GM19240 (cell line): ENCODE data around the gene PDE4A.
A peak's percentile ranks its signal among the peaks of the same experiment; 100 is the strongest.
"Not testable (repeated sequence)": the region's sequence is repeated elsewhere in the genome, so short reads cannot be mapped to it uniquely, and the experiment has no call there.

ENCODE experiments used
- DNase-seq: peaks from one replicate; pipeline ENCODE4 v3.0.0; 2011; ENCODE audit warnings: low spot score; ENCODE audit not compliant: insufficient read length

PDE4A gene

DNA sequence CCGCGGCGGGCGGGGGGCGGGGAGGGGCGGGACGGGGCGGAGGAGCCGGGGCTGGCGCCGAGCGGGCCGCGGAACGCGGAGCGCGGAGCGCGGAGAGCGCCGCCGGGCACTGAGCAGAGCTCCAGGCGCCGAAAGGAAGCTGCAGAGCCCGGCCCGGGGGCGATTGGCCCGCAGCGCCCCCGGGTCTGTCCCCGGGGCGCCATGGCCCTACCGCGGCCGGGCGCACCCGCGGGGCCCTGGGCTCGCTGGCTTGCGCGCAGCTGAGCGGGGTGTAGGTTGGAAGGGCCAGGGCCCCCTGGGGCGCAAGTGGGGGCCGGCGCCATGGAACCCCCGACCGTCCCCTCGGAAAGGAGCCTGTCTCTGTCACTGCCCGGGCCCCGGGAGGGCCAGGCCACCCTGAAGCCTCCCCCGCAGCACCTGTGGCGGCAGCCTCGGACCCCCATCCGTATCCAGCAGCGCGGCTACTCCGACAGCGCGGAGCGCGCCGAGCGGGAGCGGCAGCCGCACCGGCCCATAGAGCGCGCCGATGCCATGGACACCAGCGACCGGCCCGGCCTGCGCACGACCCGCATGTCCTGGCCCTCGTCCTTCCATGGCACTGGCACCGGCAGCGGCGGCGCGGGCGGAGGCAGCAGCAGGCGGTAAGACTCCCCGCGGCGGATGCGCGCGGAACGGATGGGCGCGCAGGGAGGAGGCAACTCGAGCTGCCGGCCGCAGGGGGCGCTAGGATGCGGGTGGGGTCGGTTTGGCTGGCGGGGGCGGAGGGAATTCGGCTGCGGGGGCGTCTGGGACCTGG is at the start of gene PDE4A:
Gene PDE4A, plus strand, starts transcription at position 95 of the 796 bp plus-strand sequence. Its CDS starts 227 bp downstream, at position 322.
- no peak for DNase-seq

DNA sequence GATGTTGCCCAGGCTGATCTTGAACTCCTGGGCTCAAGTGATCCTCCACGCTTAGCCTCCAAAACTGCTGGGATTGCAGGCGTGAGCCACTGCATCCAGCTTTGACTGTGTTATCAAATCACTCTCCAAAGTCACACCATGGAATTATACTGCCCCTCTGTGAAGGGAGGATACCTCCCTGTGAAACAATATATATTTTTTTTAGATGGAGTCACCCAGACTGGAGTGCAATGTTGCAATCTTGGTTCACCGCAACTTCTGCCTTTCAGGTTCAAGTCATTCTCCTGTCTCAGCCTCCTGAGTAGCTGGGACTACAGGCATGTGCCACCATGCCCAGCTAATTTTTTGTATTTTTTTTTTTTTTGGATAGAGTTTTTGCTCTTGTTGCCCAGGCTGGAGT is 47.6 kb upstream of the PDE4A start:
- no peak for DNase-seq

DNA sequence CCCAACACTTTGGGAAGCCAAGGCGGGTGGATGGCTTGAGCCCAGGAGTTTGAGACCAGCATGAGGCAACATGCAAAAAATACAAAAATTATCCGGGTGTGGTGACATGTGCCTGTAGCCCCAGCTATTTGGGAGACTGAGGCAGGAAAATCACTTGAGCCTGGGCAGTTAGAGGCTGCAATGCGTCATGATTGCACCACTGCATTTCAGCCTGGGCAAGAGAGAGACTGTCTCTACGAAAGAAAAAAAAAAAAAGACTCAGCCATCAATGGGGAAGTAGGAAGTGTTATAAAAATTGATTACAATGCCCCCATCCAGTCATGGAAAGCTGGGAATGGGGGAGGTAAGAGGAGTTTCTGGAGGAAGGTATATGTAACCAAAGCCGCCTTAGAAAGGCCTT is 45.4 kb upstream of the PDE4A start:
- DNase-seq = no peak

DNA sequence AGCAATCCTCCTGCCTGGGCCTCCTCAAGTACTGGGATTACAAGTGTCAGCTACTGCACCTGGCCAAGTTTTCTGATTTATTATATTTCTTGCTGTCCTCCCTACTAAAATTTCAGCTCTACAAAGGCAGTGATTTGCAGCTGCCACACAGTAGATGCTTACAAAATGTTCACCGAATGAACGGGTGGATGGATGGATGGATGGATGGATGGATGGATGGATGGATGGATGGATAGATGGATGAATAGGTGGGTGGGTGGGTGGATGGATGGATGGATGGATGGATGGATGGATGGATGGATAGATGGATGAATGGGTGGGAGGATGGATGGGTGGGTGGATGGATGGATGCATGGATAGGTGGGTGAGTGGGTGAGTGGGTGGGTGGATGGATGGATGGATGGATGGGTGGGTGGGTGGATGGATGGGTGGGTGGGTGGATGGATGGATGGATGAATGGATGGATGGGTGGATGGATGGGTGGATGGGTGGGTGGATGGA is 43.1 kb upstream of the PDE4A start:
- DNase-seq = not testable (repeated sequence)

DNA sequence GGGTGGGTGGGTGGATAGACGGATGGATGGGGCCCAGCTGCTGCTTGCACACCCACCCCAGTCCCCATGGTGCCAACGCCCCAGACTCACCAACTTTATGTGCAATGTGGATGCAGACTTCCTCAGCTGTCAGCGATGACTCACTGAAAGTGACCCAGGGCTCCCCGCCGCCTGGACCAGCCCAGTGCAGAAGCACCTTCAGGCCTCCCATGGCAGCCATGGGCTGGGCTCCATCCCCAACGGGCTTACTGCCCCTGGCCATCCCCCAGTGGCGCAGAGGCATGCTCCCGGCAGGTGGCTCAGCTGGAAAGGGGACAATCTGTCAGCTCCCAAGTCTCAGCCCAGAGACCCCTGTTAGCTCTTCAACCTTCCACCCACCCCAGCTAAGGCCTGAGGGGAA is 42.2 kb upstream of the PDE4A start:
- DNase-seq = no peak

DNA sequence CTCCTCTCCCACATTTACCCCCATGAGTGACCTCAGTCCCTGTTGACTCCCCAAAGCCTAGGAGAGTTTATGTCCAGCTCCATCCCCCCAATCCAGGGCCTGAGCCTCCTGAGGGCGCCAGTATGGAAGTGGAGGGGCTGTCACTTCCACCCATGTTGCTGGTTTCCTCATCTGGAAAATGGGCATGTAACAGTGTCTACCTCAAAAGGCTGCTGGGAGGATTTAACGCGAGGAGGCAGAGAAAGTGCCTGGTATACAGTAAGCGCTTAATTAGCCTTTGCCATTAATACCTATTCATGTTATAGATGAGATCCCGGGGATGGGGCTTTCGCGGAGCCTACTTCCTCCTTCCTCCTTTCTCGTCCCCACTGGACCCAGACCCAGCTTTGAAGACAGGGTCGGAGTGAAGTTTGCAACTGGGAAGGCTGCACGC is 40.4 kb upstream of the PDE4A start:
- DNase-seq = no peak

DNA sequence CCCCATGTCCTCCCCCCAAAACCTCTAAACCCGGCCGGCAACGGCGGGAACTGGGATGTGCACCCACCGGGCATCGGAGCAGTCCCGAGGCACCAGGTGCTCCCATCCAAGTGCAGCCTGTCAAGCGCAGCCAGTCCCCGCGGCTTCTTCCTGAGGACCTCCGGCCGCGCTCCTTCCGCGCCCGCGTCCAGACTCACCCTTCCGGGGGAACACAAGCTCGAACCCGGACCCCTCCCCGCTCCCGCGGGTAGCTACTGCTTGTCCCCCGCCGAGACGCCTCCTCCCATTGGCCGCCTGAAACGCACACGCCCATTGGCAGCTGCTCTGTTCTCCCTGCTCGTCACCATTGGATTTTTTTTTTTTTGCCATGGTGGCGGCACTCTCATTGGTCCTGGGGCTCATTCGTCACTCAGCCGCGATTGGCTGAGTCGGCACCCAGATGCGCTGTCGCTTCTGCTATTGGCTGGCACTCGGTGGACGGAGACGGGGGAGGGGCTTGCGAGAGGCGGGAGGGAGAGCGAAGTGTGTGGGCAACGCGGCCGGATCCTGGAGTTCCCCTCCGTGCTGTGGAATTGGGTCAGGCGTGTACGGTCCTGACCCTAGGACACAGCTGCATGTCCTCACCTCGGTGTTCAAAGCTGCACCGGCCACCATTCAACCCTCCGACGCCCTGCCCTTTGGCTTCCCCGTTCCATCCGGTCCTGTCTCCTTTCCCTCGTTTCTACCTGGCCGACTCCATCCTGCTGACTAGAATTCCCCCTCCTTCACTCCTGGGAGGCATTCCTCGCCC is 39.8 kb upstream of the PDE4A start, which contains the start of gene TYK2:
Gene TYK2, minus strand, starts transcription at position 260 of the 790 bp plus-strand sequence. CDS start 2,166 bp downstream, outside the sequence.
- peak; percentile 99 for DNase-seq

DNA sequence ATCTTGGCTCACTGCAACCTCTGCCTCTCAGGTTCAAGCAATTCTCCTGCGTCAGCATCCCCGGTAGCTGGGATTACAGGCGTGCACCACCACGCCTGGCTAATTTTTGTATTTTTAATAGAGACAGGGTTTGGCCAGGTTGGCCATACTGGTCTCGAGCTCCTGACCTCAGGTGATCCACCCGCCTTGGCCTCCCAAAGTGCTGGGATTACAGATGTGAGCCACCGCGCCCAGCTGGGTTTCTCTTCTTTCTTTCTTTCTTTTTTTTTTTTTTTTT is 37.2 kb upstream of the PDE4A start:
- DNase-seq = not testable (repeated sequence)

DNA sequence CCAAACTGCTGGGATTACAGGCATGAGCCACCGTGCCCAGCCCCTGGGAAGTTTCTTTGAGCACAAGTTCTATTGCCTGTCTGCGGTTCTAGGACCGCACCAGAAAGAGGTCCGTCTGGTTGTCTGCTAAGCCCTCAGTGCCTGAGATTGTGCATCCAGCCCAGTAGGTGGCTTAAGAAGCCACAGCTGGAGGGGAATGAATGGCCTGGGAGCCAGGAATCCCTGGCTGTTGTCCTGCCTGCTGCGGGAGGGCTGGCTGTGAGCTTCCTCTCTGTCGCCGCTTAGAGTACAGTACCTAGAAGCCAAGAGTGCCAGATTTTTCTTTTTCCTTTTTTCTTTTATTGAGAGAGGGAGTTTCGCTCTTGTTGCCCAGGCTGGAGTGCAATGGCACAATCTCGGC is 35.8 kb upstream of the PDE4A start:
- no peak for DNase-seq

DNA sequence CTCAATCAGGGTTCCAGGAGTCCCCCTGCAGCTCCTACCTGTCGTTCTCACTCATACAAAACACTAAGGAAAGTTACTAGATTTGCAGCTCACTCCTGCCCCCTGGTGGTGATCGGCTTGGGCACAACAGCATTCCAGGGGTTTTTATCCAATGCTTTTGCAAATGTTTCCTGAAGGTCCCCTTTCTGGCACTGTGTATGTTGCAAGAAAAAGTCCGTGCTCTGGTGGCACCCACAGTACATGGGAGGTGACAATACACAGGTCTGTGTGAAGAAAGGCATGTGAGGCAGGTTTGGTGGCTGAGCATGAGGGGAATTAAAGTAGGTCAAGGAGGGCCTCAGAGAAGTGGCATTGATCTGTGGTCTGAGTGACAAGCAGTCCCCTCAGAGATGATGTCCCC is 31.4 kb upstream of the PDE4A start:
- DNase-seq = no peak

DNA sequence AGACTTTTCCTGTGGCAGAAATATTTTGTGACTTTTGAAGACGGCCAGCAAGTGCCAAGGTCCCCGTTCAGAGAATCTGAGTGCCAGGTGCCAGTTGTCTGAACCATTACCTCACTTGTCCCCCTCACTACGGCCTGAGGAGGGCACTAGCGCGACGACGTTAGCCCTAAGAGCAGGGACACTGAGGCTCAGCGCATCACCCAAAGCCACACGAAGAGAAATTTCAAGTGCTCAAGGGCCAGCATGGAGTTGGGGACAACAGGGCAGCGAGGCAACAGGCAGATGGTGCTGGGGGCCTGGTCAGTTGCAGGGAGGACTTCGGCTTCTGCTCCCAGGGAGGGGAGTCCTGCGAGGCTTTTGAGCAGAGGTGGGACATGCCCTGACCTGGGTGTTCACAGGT is 30.5 kb upstream of the PDE4A start:
- no peak for DNase-seq

DNA sequence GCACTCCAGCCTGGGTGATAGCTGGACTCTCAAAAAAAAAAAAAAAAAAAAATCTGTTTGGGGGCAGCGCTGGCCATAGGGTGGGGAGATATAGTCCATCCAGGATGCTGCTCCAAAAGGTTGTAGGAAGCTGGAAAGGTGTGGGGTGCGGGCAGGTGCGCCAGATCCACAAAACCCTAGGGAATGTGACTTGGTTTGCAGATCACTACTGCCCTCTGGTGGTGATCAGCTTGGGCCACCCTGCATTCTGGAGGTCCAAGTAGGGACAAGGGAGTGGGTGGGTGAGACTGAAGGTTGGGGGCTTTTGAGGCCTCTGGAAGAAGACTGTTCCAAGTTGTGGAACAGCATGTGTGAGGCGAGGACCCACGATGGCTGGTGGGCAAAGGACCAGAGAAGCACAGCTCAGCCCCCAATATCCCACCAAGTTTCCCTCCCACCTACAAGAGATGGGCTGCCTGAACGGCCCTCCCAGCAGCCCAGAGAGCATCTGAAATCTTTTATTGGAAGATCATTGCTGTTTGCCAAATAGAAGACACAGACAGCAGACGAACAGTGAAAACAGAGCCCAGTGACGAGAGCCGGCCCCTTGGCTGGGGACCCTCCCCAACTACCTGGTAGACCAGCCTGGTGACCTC is 29.6 kb upstream of the PDE4A start:
- peak; percentile 74 for DNase-seq

DNA sequence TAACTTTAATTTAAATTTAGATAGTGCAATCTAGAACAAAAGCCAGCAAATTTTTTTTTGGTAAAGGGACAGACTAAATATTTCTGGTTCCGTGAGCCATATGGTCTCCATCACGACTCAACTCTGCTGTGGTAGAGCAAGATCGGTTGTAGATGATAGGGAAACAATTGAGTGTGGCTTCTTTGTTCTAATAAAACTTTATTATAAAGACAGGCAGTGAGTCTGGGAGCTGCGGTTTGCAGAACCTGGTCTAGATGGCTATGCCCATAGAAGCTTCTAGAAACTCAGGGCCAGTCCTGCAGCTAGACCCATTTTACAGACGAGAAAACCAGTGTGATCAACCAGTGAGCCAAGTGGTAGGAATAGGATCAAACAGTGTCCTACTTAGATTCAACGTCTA is 28.2 kb upstream of the PDE4A start:
- no peak for DNase-seq

DNA sequence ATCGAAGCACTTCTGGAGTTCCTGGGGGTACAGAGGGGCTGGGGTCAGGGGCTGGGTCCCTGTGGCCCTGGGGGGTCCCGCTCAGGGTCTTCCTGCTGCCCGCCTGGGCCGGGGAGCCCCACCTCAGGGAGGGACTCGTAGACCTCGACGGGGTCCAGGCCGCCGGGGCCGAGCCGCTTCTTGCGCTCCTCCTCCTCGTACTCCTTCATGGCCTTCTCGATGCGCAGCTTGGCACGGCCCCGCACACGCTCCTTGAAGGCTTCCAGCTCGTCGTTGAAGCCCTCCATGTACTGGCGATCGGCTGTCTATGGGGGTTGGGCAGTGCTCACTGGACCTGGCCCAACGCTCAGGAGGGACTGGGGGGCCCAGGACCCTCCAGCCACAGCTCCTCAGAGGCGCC is 27.2 kb upstream of the PDE4A start:
- DNase-seq = no peak

DNA sequence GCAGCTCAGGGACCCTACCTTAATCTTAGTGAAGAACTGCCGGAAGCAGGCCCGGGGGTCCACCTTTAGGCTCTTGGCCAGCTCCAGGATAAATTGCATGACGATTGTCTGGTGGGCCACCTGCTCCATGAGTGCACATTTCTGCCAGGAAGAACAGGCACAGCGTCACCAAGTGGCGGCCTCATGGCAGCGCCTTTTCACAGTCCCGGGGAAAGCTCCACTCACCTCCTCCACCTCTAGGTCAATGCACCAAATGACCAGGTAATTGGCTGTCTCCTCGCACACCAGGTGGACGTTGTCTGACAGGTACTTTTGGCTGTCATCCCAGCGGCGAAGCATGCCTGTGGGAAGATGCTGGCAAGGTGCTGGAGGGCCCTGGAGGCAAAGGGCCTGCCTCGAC is 25.3 kb upstream of the PDE4A start:
- DNase-seq = no peak

DNA sequence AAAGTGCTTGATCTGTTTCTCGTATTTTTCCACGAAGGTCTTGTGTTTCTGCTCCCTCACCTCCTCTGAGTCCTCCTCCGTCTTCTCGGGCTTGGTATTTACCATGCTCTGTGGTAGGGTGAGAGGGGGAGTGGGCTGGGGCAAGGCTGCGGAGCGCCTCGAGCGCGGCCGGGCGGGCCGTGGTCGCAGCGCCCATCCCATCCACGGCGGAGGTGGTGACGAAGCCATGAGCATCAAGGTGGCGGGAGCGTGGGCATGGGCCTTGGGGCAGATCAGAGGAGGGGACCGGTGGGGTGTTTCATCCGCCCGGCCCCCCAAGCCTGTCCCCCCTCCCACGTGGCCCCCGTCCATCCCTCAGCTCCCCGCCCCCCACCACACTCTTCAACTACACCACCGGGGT is 24.9 kb upstream of the PDE4A start:
- DNase-seq = no peak

DNA sequence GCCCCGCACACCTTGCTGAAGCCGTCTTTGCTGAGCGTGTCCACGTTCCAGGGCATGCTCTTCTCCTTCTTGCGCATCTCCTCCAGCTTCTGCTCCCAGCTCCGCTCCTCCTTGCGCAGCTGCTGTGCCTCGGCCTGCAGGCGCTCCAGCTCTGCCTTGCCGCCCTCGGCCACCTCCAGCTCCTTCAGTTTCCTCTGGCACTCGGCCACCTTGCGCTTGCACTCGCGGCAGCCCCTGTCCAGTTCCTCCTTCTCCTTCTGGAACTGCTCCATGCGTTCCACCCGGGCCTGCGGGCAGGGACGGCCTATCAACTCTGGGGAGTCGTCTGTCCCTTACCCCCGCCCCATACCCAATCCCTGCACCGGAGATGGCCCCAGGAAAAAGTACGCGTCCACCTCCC is 24.4 kb upstream of the PDE4A start:
- DNase-seq = no peak

DNA sequence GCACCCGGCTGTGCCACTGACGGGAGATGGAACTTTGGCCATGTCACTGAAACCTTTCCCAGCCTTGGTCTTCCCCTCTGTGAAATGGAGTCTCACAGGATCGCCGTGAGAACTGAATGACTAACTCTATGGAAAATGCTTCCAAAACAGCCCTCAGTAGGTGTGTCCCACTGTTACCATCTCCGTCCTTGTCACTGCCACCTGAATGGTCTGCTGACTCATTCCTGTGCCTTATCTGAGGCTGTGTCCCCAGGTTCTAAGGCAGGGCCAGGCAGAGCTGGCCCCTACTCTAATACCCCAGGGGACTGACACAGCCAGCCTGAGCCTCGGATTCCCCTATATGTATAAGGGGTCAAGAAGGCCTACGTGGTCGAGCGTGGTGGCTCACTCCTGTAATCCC is 21.5 kb upstream of the PDE4A start:
- no peak for DNase-seq

DNA sequence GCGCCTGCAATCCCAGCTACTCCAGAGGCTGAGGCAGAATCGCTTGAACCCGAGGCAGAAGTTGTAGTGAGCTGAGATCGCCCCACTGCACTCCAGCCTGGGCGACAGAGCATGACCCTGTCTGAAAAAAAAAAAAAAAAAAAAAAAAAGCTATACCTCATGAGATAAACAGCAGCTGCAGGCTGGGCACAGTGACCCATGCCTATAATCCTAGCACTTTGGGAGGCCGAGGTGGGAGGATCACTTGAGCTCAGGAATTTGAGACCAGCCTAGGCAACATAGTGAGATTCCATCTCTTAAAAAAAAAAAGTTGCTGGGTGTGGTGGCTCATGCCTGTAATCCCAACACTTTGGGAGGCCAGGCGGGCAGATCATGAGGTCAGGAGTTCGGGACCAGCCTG is 21.0 kb upstream of the PDE4A start:
- not testable (repeated sequence) for DNase-seq

DNA sequence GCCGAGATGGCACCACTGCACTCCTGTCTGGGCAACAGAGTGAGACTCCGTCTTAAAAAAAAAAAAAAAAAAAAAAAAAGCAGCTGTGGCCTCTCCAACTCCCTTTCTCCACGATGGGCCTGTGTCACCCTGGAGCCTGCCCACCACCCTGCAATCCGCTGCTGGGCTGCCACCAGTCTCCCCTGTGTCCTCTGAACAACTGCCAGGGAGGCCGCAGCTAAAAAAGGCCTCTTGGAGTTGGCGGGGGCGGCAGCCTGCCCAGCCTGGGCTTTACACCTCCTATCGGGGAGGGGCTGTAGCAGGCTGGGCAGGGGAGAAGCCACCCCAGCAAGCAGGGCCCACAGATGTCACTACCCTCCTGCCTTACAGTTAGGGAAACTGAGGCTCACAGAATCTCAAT is 20.5 kb upstream of the PDE4A start:
- no peak for DNase-seq

DNA sequence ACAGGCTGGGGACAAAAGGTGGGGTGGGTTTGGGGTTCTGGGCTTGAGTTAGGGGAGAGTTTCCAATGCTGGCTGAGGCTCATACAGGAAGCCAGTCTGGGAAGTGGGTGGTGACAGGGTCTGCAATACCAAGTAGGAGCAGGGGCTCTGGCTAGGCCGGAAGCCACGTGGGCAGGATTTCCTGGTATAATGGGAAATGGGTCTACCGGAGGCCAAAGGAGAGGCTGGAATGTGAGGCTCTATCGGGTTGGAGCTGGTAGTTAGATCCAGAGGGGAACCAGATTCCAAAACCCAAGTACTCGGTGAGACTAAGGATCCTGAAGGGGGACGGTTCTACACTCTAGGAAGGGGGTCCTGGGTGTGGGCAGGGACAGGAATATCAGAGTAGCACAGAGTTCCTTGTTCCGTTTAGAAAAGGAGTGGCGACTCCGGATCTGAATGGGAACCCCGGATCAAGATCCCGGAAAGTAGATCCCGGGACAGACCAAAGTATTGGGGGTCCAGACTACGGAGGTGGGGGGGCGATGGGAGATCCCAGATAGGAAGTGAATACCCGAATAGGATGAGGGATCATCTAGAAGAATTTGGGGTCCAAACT is 17.8 kb upstream of the PDE4A start:
- DNase-seq = no peak
